Calu3 (cell line): Measurements from ENCODE around the gene ZNF609. TPM values are rescaled to one million over a fixed set of nuclear protein-coding genes. Genes with fewer than 3 reads are reported as not detected.

ENCODE experiments used
- BruUV-seq: library from RNA; stranded (reverse); fragments of 400-500 nt; replicated peaks from 2 replicates; lab custom pipeline; 2021; lab: Mats Ljungman, UMichigan
- CTCF ChIA-PET: fragments of 300-600 bp; sonication (Branson Sonifier 250); formaldehyde crosslinking; loops from one replicate; lab custom pipeline; 2022; ENCODE audit warnings: antibody characterized with exemption; lab: Charles Lee
- DNase-seq: peaks from one replicate; pipeline ENCODE4 v3.0.0; 2022
- H3K27ac Mint-ChIP-seq: one replicate; pipeline ENCODE4 v1.8.0; 2022; ENCODE audit warnings: mixed read lengths; ENCODE audit not compliant: unreplicated experiment
- H3K27me3 Mint-ChIP-seq: one replicate; pipeline ENCODE4 v1.8.0; 2022; ENCODE audit warnings: mixed read lengths; ENCODE audit not compliant: unreplicated experiment
- H3K36me3 Mint-ChIP-seq: one replicate; pipeline ENCODE4 v1.8.0; 2022; ENCODE audit warnings: mild to moderate bottlenecking, moderate library complexity, mixed read lengths; ENCODE audit not compliant: insufficient read depth, unreplicated experiment
- H3K4me1 Mint-ChIP-seq: one replicate; pipeline ENCODE4 v1.8.0; 2022; ENCODE audit warnings: mild to moderate bottlenecking, low read depth, mixed read lengths; ENCODE audit not compliant: unreplicated experiment
- H3K4me3 Mint-ChIP-seq: one replicate; pipeline ENCODE4 v1.8.0; 2022; ENCODE audit warnings: mild to moderate bottlenecking, low read depth, moderate library complexity, mixed read lengths; ENCODE audit not compliant: unreplicated experiment
- H3K9me3 Mint-ChIP-seq: one replicate; pipeline ENCODE4 v1.8.0; 2022; ENCODE audit warnings: low read depth, mixed read lengths; ENCODE audit not compliant: unreplicated experiment
- intact Hi-C: fragments of 100-400 bp; cut with micrococcal nuclease; formaldehyde crosslinking; loops from one replicate; pipeline ENCODE4 v1.10.0; 2022; ENCODE audit not compliant: unreplicated experiment
- total RNA-seq: library from RNA; stranded (reverse); gene quantifications from 2 replicates; pipeline ENCODE4 v1.2.3, GENCODE V29; 2022
- TF ChIP-seq, protein P1 (sequence below): fragments of 200-600 bp; IDR thresholded peaks from one replicate; pipeline ENCODE4 v1.8.0; 2022; ENCODE audit warnings: antibody characterized with exemption; ENCODE audit not compliant: unreplicated experiment

The ZNF609 gene
- total RNA-seq, 1 experiment from 2014 or later: 50.6 TPM

DNA sequence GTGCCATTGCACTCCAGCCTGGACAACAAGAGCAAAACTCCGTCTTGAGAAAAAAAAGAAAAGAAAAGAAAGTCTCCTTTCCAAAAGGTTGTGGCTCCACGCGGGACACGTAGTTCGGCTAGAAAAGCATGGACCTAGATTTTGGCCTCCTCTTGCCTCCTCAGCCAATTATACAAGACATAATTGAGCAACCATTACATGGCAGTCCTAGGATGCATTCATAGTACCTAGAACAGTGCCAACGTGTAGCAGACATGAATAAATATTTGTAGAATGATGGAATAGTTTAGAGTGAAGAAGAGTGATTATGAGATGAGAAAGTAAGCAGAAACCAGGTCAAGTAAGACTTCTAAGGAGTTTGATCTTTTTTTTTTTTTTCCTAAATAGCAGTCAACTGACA, 112.5 kb downstream of the ZNF609 start:
- H3K4me1 Mint-ChIP-seq: peaks cover 31% of the 10 kb centered on the region
- intact Hi-C loops: no loop called here
- H3K9me3 Mint-ChIP-seq: no peaks in the 10 kb centered on the region
- TF ChIP-seq, protein P1, sequence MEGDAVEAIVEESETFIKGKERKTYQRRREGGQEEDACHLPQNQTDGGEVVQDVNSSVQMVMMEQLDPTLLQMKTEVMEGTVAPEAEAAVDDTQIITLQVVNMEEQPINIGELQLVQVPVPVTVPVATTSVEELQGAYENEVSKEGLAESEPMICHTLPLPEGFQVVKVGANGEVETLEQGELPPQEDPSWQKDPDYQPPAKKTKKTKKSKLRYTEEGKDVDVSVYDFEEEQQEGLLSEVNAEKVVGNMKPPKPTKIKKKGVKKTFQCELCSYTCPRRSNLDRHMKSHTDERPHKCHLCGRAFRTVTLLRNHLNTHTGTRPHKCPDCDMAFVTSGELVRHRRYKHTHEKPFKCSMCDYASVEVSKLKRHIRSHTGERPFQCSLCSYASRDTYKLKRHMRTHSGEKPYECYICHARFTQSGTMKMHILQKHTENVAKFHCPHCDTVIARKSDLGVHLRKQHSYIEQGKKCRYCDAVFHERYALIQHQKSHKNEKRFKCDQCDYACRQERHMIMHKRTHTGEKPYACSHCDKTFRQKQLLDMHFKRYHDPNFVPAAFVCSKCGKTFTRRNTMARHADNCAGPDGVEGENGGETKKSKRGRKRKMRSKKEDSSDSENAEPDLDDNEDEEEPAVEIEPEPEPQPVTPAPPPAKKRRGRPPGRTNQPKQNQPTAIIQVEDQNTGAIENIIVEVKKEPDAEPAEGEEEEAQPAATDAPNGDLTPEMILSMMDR: no peak
- no peak overlapping the region for H3K27ac Mint-ChIP-seq
- CTCF ChIA-PET: interaction anchor here (0.7 kb wide), 1 partner anchor 22 kb away, joined by 6 read pairs; no protein-coding TSS in a partner anchor
- DNase-seq: no peak
- H3K4me3 Mint-ChIP-seq: no peak overlapping the region
- peaks cover 13% of the 10 kb centered on the region for H3K36me3 Mint-ChIP-seq
- no peaks in the 10 kb centered on the region for H3K27me3 Mint-ChIP-seq
- BruUV-seq: no TSS peak

DNA sequence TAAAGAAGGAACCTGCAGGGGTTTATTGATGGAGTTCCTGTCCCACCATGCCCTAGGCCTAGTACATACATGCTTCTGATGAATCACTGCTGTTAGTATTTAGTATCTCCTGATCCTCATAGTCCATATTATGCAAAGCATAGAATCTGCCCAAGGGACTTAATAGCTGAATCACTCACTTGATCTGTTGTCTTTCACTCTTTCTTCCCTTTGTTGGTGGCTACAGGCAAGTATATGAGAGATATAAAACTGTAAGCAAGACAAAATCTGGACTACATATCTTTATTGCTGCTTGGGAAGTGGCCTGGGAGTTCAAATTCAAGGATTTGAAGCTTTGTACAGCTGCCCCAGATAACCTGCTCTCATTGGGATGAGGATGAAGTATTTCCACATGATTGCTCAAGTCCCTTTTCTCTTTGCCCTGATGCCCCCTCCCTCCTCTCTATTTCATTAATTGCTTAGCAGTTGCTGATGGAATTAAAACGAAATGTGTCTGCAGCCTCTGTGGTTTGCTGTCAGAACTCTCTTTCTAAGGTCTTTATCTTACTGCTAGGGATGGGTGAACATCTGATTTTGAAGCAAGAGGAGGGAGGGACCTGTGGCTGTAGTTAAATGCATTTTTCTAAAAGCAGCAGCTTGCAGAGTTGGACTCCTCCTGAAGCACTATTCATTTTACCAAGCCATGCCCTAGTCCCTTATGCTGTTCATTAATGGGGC, 114.1 kb downstream of the ZNF609 start:
- intact Hi-C loops: no loop called here
- no peak overlapping the region for H3K27ac Mint-ChIP-seq
- CTCF ChIA-PET: no interaction called here

DNA sequence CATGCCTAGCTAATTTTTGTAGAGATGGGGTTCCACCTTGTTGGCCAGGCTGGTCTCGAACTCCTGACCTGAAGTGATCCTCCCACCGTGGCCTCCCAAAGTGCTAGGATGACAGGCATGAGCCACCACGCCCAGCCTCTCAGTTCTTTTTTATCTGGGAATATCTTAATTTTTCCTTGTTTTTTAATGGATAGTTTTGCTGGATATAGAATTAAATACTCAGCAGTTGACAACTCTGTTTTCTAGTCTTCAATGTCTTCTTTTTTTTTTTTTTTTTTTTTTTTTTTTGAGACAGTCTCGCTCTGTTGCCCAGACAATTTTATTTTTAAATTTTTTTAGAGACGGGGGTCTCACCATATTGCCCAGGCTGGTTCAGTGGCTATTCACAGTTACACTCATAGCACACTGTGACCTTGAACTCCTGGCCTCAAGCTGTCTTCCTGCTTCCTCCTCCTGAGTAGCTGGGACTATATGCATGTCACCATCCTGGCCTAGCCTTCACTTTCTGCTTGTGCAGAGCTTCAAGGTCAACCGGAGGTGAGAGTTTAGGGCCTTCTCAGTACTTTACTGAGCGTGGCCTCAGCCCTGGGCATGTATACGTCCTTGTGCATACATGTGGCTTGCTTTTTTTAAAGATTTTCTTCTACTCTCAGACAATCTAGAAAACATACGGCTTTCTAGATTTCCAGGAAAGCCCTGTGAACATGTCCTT, 120.5 kb downstream of the ZNF609 start:
- TF ChIP-seq, protein P1: no peak
- CTCF ChIA-PET: interaction anchor here (0.6 kb wide), 1 partner anchor 26 kb away, joined by 4 read pairs; no protein-coding TSS in a partner anchor
- intact Hi-C loops: no loop called here
- H3K27ac Mint-ChIP-seq: no peak overlapping the region
- H3K4me1 Mint-ChIP-seq: no peaks in the 10 kb centered on the region
- no peaks in the 10 kb centered on the region for H3K27me3 Mint-ChIP-seq
- no TSS peak for BruUV-seq
- H3K9me3 Mint-ChIP-seq: peaks cover 15% of the 10 kb centered on the region
- no peak overlapping the region for H3K4me3 Mint-ChIP-seq
- peaks cover 18% of the 10 kb centered on the region for H3K36me3 Mint-ChIP-seq
- DNase-seq: no peak

More for the DNA sequence above, 114.1 kb downstream of the ZNF609 start:
- no TSS peak for BruUV-seq
- H3K4me3 Mint-ChIP-seq: no peak overlapping the region
- H3K36me3 Mint-ChIP-seq: no peaks in the 10 kb centered on the region
- no peaks in the 10 kb centered on the region for H3K27me3 Mint-ChIP-seq
- peaks cover 15% of the 10 kb centered on the region for H3K4me1 Mint-ChIP-seq
- no peaks in the 10 kb centered on the region for H3K9me3 Mint-ChIP-seq
- DNase-seq: no peak
- TF ChIP-seq, protein P1: no peak

DNA sequence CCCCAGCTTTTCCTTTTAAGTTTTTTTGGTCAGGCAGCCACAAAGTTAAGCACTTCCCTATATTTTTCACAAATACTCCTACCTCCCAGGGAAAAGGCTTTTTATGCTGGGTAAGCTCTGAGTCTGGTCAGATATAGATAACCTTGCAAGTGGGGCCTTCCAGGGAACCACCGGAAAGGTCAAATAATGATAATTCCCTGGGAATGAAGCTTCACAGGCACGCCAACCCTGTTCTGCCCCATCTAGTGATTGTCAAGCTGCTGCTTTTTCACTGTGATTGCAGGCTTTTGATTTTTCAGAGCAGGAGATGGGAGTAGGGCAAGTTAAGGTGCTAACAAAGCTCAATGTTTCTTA, 121.0 kb downstream of the ZNF609 start:
- CTCF ChIA-PET: no interaction called here
- H3K27me3 Mint-ChIP-seq: no peaks in the 10 kb centered on the region
- no TSS peak for BruUV-seq

More for the DNA sequence above, 121.0 kb downstream of the ZNF609 start:
- H3K27ac Mint-ChIP-seq: no peak overlapping the region
- intact Hi-C loops: no loop called here
- peaks cover 15% of the 10 kb centered on the region for H3K9me3 Mint-ChIP-seq
- TF ChIP-seq, protein P1: no peak
- no peaks in the 10 kb centered on the region for H3K4me1 Mint-ChIP-seq
- H3K4me3 Mint-ChIP-seq: no peak overlapping the region
- no peak for DNase-seq
- H3K36me3 Mint-ChIP-seq: peaks cover 18% of the 10 kb centered on the region
